ENCODE measurements around the gene CDH26.

CDH26 gene

DNA sequence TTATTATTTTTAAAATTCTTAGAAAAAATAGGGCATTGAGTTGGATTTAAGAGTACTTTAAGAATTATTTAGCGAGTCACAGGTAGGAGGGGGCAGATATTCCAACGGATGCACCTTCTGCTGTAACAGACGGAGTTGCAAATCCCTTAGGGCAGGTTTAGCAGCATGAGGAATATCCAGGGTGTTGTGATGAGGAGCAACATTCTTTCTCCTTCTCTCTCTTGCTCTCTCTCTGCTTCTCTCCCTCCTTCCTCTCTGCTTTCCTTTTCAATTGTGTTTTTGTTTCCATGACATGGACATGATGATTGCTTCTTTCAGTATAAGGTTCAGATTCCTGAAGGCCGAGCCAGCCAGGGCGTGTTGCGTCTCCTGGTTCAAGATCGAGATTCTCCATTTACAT lies 28.9 kb downstream of the CDH26 start:
- no peak for DNase-seq

DNA sequence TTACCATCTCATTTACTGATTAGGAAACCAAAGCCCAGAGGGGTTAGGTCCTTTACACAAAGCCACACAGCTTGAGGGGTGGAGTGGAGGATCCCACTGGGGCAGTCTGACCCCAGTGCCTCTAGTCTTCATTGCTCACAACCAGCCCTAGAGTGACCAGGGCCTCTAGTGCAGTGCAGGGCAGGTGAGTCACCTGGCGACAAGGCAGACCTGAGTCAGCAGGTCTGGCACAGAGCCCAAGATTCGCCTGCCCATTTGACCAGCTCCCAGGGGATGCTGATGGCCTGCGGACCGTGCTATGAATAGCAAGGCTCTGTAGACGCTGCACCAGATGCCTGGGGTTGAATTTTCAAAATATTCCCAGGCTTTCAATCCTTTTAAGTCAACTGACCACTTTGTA lies 29.9 kb downstream of the CDH26 start:
- no peak for DNase-seq

DNA sequence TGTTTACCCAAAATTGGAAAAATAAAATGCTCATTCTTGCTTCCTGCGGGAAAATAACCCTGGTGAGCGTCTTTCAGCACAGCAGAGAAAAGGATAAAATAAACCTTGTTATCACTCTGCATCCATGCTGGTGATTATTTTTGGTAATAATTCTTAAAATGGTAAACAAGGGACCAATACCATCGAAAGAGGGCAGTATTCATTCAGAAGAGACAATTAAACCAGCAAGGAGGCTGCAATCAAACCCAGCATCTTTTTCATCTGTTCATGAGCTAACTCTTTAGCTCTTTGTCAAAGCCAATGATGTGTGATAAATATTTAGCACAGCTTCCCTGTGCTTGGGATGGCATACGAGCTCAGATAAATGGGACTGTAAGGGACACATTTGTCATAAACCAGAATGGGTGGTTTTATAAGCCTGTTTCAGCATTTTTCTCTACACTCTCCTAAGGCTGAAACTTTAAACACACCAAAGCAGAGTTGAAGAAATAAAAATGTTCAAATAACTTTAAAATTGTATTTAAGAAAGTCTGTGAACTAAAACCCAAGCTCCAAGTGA lies 34.4 kb downstream of the CDH26 start:
- no peak for DNase-seq

DNA sequence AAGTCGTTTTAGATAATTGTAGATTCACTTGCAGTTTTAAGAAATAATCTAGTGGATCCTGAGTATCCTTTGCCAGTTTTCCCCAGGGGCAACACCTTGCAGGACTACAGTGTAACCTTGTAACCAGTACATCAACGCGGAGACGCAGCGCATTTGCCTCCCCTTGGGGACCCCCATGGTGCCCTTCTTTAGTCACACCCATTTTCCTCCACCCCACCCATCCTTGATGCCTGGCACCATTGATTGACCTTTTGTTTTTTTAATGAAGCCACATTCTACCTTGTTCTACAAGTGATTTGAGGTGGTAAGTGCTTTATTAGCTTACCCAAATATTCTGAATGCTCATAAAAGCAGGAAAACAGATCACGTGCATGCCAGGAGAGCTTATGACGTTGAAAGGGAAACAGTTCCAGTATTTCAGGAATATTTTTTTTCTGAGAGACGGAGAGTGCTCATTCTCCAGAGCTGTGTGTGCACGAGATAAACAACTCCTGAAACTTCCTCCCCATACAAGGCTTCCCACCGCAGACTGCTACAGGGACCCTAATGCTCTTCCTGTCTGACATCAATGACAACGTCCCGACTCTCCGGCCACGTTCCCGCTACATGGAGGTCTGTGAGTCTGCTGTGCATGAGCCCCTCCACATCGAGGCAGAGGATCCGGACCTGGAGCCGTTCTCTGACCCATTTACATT lies 35.7 kb downstream of the CDH26 start:
- DNase-seq = no peak

DNA sequence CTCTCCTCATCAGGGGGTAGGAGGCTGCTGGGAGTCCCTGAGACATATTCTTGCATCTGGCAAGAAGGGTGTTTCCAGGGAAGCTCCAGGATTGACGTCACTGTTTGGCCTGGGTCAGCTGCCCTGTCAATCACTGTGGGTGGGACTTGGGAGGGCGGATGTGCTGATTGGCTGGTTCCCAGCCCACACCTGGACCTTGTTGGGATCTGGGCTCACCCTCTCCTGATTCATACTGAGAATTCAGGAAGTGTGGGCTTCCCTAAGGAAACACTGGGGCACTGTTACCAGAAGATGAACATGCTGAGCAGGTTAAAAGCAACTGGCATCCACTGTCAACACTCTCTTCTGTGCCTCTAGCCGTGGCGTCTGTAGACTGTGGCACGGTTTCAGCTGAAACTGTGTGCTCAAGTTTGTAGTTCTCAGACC lies 36.5 kb downstream of the CDH26 start:
- DNase-seq = no peak

DNA sequence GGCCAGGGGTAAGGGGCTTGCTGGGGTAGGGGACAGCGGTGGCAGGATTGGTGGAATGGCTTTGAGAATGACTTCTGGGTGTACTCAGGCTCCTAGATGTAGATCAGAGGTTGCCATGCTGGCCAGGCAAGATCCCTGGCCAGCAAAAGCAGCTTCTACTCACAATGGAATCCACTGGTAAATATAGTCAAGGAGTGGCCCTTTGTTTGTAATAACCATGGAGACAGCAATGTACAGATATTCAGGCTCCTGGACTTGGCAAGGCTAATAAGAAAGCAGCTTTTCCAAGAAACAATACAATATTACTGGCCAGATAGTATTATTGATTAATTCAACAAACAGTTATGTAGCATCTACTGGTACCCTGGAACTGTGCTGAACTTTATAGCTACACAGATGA lies 37.9 kb downstream of the CDH26 start:
- no peak for DNase-seq

DNA sequence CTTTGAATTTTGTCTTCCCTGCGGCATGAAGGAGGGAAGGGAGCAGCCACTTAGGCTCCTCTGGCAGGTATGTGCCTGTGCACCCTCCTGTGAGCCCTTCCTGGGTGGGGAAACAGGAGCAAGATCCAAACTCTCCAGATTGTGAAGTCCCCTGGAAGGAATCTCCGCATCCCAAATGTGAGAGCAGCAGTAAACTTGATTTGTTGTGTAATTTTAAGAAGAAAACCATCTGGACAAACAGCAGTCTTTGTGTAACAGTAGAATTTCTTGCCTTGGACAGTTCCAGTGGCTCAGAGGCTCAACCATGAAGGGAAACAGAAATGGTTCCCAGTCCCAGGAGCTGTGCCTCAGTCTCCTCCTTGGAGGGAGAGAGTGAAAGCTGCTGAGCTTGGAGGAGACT lies 39.7 kb downstream of the CDH26 start:
- no peak for DNase-seq

DNA sequence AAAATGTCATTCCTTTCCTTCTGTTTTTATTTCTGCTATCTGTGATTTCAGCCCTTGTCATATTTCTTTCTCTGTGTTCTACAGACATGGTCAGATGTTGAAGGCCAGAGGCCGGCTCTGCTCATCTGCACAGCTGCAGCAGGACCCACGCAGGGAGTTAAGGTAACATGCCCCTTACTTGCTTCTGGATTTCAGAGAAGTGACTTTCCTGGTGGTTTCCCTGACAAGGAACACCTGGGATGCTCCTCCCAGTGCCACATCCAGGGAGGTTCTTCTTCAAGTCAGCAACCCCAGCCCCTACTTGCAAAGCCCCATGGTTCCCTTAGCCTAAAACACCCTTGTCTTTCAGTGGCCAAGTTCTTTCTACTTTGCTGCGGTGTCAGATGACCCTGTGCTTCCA lies 41.3 kb downstream of the CDH26 start:
- no peak for DNase-seq

DNA sequence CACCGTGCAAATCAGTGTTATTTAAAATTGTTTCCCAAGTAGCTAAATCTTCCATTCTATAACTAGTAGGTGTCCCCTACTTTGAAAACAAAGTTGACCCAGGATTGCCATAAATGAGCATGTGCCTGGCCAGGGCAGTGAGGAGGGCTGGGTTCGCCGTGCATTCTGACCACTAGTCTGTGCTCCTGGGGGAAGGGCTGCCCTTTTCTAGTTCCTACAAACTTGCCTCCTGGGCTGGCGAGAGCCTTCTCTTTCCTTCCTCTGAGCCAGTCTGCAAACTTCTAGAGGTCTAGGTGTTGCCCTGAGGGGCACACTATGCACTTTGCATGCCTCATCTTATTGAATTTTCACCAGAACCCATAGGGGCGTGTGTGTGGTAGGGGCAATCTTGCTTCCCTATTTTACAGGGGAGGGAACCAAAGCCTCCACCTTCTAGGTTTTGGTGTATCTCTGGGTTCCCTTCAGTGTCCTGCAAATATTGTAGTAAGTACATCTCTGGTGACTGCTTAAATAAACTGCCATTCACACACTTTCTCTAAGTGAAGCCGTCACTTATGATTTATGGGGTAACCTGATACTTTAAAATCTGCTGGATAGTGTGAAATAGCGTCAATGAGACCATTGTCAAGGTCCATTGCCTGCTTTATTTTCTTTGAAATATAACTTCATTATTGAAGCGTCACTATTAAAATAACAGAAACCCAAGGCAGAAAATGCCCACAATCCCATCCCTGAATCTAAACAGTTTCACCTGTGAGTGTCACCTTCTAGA lies 42.2 kb downstream of the CDH26 start:
- no peak for DNase-seq

DNA sequence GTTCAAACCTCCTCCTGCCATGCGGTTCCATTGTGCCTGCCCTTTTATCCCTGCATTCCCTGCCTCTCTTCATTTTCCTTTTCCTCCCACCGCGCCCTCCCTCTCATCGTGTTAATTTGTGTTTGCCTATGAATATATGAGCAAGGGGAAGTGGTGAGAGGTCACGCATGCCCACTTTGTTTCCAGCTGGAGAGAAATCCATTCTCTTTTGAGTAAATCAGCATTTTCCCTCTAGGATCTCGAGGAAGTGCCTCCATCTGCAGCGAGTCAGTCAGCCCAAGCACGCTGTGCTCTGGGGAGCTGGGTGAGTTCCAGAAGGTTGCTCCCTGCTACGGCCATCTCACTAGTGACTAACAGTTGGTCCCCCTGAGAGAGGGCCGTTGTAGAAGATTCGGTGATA lies 42.9 kb downstream of the CDH26 start:
- DNase-seq = no peak

DNA sequence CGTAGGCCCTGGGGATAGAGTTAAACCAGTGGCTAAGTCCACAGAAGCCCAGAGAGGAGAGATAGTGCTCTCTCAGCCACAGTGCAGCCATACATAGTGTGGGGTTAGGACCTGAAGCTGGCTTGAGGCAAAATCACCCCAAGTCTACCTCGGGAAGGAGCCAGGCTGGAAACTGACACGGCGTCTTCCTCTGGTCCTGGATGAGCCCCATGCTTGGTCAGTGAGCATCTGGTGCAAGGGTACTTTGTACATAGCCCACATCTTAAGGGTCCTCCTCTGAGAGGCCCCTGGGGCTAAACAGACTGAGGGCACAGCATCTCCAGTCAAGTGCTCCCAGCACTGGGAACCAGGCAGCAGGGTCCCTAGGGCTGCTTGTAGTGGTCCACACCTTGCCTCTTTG lies 45.6 kb downstream of the CDH26 start:
- DNase-seq = no peak

DNA sequence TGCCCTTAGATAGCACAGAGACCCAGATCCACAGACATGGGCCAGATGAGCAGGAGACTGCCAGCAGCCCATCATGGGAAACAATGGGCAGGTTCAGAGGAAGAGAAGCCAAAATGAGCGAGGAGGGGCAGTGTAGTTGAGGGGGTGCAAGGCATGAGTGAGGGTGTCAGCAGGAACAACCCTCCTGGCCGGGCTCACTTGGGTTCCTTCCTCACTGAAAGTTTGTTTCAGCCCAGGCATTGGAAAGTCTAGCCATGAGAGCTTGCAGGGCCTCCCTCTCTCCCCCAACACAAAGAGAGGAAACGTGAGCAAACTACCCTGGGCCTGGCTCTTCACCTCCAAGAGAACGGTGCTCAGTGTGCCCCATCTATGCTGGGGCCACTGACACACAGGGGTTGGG lies 48.0 kb downstream of the CDH26 start:
- DNase-seq = no peak

DNA sequence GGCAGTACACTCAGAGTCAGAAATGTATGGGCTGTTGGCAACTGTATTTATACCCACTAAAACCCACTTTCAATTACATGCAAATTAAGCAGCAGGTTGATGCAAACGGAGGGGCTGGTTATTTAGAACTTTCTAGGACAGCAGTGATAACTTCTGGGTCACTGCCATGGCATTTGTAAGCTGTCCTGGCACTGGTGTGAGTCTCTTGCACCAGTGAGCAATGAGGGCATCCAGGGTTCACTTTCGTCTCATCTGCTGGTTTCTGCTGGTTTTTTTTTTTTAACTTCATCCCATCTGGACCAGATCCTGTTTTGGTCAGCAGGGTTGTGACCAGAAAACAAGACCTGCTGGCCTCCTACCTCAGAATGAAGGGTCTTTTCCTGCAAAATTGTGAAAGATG lies 49.2 kb downstream of the CDH26 start:
- no peak for DNase-seq

DNA sequence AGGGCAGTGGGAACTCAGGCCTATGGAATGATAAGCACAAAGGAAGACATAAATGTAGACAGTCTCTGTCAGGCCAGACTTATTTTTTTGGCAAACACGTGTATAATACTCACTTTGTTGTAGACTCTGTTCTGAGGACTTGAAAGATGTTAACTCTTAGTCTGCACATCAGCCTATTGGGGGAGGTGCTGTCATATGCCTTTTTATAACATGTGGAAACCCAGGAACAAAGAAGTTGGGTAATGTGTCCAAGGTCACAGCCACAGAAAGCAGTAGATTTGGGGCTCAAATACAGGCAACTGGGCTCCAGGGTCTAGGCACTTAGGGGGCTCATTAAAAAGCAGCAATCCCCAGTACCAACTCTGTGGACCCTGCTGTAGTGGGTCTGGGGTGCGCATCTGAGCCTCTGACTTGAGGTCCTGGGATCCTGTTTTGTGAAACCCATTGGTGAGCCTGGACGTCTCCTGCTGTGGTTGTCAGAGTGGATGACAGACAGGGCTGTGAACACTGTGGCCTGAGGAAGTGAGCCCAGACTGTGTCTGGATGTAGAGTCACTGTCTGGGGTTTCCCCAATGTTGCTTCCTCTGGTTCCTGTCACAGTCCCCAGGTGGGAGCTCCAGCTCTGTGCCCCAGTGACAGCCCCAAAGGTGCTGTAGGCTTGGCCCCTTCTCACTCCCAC lies 50.0 kb downstream of the CDH26 start:
- no peak for DNase-seq

DNA sequence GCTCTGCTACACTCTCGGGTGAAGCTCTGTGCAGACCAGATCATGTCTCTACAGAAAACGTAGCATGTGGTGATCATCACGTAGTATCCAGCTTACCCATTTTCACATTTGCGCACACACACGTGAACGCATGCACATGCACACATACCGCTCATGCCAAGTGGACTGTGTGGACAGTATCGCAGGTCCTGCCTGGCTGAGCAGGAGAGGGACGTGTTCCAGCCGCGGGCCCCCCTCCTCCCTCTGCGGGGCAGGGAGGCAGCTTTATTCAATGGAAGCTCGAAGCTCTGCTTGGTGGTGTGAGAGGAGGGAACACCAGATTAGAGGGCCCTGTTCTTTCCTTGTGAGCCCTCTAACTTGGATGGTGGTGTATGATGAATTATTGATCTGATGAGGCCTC lies 51.1 kb downstream of the CDH26 start:
- DNase-seq = no peak

DNA sequence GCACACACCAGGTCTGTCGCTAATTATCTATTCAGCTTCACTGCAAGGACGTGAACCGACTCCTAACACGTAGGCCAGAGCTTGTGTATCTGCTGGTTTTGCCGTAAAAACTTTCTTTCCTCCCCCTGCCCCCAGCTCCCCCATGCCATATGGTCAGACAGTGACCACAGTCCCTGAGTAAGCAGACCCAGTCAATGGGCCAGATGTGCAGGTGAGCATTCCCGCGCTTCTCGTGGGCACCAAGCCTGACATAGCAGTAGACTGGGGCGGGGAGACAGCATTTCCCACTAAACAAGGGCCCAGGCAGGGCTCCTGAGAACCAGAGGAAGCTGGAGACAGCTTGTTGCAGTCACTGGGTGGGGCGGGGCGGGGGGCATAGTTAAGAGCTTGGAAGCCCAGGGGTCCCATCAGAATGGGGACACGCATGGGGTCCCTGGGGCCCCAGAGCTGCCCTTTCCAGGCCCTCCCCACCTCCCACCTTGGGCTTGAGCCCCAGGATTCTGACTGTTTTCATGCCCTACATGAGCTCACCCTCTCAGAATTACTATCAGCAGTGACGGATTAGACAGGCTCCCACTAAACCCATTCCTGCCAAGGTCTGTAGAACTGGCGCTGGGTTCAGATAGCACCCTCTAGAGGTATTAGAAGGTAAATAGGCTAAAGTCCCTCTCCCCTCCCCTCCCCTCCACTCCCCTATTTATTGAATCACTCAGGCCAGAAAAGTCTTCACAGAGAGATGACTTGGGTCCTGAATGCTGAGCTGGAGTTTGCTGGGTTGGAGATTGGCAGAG lies 51.8 kb downstream of the CDH26 start:
- no peak for DNase-seq

DNA sequence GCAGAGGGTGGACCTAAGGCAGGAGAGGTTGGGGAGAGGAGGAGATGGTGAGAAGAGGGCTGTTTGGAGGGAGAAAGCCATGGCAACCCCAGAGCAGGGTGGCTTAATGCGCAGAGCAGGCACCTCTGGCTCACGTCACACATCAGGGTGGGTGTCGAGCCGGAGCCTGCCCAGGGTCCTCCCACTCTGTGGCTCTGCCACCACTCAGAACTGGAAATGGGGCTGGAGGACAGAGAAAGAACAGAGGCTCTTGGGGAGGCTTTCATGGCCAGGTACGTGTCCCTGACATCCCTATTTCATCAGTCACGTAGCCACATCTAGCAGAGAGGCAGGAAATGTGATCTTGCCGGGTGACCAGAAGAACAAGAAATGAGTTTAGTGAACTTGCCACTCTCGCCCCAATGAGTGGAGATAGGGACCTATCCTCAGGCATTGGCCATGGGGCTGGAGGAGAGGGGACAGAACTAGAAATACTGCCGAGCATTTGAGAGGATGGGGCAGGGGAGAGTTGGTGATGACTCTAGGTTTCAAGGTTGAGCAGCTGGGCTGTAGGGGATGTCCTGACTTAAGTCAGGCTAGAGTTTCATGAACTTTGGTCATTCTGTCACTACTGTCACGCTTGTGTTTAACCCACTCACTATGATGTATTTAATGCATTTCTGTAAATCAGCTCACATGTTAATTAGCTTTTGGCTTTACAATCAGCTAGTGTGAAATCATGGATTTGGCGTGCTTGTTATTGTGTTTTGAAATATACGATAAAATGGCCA lies 52.7 kb downstream of the CDH26 start:
- no peak for DNase-seq

DNA sequence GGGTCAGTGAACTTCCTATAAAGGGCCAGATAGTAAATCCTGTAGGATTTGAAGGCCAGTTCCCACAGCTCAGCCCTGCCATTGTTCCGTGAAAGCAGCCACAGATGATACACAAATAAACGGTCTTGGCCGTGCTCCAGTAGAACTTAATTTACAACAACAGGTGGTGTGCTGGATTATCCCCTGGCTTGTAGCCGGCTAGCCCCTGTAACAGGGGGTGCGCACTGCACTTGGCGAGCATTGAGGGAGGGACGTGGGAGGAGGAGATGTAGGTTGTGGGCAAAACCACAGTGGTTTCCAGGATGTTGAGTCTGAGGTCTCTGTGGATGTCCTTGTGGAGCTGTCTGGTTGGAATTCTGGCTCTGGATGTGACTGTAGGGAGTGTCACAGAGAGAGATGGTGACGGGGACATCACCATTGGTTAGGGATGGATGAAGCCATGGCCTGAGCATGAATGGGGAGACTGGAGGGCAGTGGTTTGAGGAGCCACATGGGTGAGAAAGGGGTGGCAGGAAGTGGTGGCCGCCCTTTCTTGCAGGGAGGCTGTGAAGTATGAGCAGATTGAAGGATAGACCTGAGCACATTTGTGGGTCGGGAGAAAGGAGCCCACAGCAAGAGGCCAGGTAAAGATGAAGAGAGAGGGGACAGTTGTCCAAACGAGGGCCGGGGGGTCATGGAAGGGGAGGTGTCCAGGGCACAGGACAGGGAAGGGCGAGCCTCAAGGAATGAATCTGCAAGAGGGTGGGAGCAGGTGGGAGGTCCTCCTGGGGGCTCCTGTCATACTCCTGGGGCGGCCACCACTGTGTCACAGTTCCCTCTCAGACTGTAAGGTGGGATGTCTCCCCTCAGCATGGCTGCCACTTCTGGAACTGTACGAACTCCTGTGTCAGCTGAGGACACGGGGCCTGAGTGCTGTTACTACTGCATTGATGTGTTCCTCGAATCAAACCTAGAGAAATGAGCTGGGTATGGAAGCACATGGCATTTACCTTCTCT lies 53.6 kb downstream of the CDH26 start:
- no peak for DNase-seq

DNA sequence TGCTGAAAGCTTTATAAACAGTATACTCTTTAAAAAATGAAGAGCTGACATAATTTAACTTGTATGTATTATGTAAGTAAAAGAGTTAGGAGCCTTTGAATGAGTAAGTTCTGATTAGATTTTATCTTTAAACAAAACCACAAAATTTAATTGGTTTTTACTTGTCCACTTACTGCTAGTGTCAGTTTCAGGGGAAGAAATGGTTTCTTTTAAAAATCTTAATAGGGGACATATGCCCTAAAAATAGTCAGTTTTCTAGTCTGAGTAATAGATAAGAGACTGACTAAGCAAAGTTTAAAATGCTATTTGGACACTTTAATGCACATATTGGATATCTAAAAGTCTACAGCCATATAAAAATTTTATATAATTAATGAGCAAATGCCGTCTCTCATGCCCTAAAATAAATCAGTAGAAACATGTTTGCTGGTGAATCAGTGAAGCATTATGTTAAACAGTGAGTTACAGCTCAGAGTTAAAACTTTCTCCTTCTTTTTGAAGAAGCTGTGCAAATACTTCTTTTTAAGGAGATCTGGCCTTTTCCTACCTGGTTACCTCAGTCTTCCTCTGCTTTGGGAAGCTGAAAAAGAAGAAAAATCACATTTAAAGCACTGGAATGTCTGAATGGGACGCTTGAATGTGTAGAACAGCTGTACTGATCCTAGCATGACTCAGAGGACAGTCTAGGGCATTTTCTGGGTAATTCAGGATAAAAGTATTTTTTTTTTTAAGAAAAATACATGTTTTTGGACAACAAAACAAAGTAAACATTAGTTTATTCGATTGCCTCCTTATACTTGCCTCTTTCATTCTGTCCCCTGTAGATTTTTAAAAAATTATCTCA lies 55.3 kb downstream of the CDH26 start:
- no peak for DNase-seq

DNA sequence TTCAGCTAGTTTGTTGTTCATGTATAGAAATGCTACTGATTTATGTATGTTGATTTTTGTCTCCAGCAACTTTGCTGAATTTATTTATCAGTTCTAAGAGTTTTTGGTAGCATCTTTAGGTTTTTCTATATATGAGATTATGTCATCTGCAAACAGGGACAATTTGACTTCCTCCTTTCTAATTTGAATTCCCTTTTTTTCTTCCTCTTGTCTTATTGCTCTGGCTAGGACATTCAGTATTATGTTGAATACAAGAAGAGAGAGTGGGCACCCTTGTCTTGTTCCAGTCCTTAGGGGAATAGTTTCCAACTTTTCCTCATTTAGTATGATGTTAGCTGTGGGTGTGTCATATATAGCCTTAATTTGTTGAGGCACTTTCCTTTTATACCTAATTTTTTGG lies 58.2 kb downstream of the CDH26 start:
- no peak for DNase-seq
